B cell (primary cell): ENCODE results near the gene ENTREP3.
"Not testable (repeated sequence)": the region's sequence is repeated elsewhere in the genome, so short reads cannot be mapped to it uniquely, and the experiment has no call there.

Experiments
- CTCF ChIP-seq: fragments of 200-600 bp; IDR thresholded peaks from one replicate; pipeline ENCODE4 v1.8.0; 2022; ENCODE audit warnings: antibody characterized with exemption, mild to moderate bottlenecking
- EZH2 ChIP-seq: IDR thresholded peaks from 2 replicates; pipeline ENCODE4 v1.6.1; 2012; ENCODE audit warnings: borderline replicate concordance, low read depth, mild to moderate bottlenecking, moderate library complexity, low read length; ENCODE audit not compliant: insufficient read depth, poor library complexity, severe bottlenecking

GRCh38 chr1:155214702-155215101, 40.6 kb downstream of the ENTREP3 start:
- TF ChIP-seq CTCF, EZH2: not testable (repeated sequence)
